ENCODE data around the gene VAV2. TPM values are rescaled to one million over a fixed set of nuclear protein-coding genes. Genes with fewer than 3 reads are reported as not detected.

The VAV2 gene
- total RNA-seq, 1 experiment from 2014 or later: 24.7 TPM

DNA sequence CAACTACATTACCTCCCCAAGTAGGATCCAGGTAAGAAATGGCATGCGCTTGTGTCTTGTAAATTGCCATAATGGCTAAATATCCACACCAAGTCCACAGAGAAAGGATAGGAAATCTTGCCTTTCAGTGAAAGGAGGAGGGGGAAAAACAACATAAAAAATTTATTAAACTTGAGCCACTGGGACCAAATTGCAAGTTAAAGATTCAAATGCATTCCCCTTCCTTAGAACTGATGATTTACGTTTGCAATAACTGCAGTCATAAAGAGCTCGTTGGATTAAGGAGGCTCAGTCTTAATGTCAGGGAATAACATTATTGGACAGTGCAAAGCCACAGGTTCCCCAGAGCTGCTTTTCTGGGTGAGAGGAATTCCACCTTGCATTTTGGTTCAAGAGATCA is 161.4 kb downstream of the VAV2 start:
- TF ChIP-seq SIN3A (IDR thresholded peaks at IDR 0.05; ENCODE audit: borderline replicate concordance, insufficient read depth, low read depth, low read length): no peak
- no peak for TF ChIP-seq POLR2AphosphoS5 (IDR thresholded peaks at IDR 0.05; ENCODE audit: low read depth, low read length)
- TF ChIP-seq TCF7L2 (IDR thresholded peaks at IDR 0.05; ENCODE audit: low read depth, low read length): no peak
- TF ChIP-seq, protein P1, sequence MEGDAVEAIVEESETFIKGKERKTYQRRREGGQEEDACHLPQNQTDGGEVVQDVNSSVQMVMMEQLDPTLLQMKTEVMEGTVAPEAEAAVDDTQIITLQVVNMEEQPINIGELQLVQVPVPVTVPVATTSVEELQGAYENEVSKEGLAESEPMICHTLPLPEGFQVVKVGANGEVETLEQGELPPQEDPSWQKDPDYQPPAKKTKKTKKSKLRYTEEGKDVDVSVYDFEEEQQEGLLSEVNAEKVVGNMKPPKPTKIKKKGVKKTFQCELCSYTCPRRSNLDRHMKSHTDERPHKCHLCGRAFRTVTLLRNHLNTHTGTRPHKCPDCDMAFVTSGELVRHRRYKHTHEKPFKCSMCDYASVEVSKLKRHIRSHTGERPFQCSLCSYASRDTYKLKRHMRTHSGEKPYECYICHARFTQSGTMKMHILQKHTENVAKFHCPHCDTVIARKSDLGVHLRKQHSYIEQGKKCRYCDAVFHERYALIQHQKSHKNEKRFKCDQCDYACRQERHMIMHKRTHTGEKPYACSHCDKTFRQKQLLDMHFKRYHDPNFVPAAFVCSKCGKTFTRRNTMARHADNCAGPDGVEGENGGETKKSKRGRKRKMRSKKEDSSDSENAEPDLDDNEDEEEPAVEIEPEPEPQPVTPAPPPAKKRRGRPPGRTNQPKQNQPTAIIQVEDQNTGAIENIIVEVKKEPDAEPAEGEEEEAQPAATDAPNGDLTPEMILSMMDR (IDR thresholded peaks at IDR 0.05): no peak
- no peak for TF ChIP-seq REST (IDR thresholded peaks at IDR 0.05; ENCODE audit: insufficient read depth in 1 of 2, low read depth in 2 of 2, low read length in 1 of 2)
- Histone ChIP-seq H3K27ac (ENCODE audit: low read length) (no peak overlapping the region), H3K4me3 (ENCODE audit: low read depth in 2 of 2, low read length in 2 of 2) (no peak overlapping the region), H3K4me1 (ENCODE audit: control insufficient read depth, insufficient read depth, low read length) (no peaks in the 10 kb centered on the region), H3K27me3 (ENCODE audit: control insufficient read depth, insufficient read depth, low read length) (no peaks in the 10 kb centered on the region), H3K36me3 (ENCODE audit: control insufficient read depth, insufficient read depth, low read length) (no peaks in the 10 kb centered on the region), H3K9me3 (ENCODE audit: control insufficient read depth, insufficient read depth, low read depth, low read length) (no peaks in the 10 kb centered on the region)
- ATAC-seq (no peak), DNase-seq (ENCODE audit: low read depth, low spot score) (no peak)
- in situ Hi-C loops (cut with HindIII; ENCODE audit: low pct_unique_long_range_greater_than_20kb, low sequenced_read_pairs) (no loop called here), intact Hi-C loops (cut with micrococcal nuclease; ENCODE audit: unreplicated experiment) (no loop called here)
- no TSS peak for BruUV-seq (replicated peaks)
- ChIA-PET CTCF (interaction anchor here (0.7 kb wide), 1 partner anchor 70 kb away, joined by 3 read pairs; no protein-coding TSS in a partner anchor), POLR2A (no interaction called here)

DNA sequence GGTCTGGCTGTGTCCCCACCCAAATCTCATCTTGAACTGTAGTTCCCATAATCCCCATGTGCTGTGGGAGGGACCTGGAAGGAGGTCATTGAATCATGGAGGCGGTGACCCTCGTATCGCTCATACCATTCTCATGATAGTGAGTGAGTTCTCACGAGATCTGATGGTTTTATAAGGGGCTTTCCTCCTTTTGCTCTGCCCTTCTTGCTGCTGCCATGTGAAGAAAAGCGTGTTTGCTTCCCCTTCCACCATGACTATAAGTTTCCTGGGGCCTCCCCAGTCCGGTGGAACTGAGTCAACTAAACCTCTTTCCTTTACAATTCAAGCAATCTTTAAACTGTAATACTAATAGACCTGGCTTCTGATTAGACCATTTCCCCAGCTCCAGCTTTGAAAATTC is 161.8 kb downstream of the VAV2 start:
- no TSS peak for BruUV-seq (replicated peaks)
- H3K27me3 ChIP-seq (ENCODE audit: control insufficient read depth, insufficient read depth, low read length): no peaks in the 10 kb centered on the region
- POLR2A ChIA-PET: no interaction called here
- TF ChIP-seq, protein P1 (IDR thresholded peaks at IDR 0.05): no peak
- TF ChIP-seq TCF7L2 (IDR thresholded peaks at IDR 0.05; ENCODE audit: low read depth, low read length) (no peak), REST (IDR thresholded peaks at IDR 0.05; ENCODE audit: insufficient read depth in 1 of 2, low read depth in 2 of 2, low read length in 1 of 2) (no peak), SIN3A (IDR thresholded peaks at IDR 0.05; ENCODE audit: borderline replicate concordance, insufficient read depth, low read depth, low read length) (no peak), POLR2AphosphoS5 (IDR thresholded peaks at IDR 0.05; ENCODE audit: low read depth, low read length) (no peak)
- in situ Hi-C loops (cut with HindIII; ENCODE audit: low pct_unique_long_range_greater_than_20kb, low sequenced_read_pairs) (no loop called here), intact Hi-C loops (cut with micrococcal nuclease; ENCODE audit: unreplicated experiment) (no loop called here)
- no peaks in the 10 kb centered on the region for H3K9me3 ChIP-seq (ENCODE audit: control insufficient read depth, insufficient read depth, low read depth, low read length)
- H3K27ac ChIP-seq (ENCODE audit: low read length): no peak overlapping the region
- ATAC-seq (no peak), DNase-seq (ENCODE audit: low read depth, low spot score) (no peak)
- H3K4me1 ChIP-seq (ENCODE audit: control insufficient read depth, insufficient read depth, low read length): no peaks in the 10 kb centered on the region
- CTCF ChIA-PET: no interaction called here
- no peak overlapping the region for H3K4me3 ChIP-seq (ENCODE audit: low read depth in 2 of 2, low read length in 2 of 2)
- no peaks in the 10 kb centered on the region for H3K36me3 ChIP-seq (ENCODE audit: control insufficient read depth, insufficient read depth, low read length)
